Activated T-cell treated with anti-CD3 and anti-CD28 coated beads for 4 hours (primary cell): ENCODE results near the gene SLCO4A1.

ENCODE experiments used
- DNase-seq: peaks from one replicate; pipeline ENCODE4 v3.0.0-alpha.2; 2020

The SLCO4A1 gene

GRCh38 chr20:62638055-62638570, 4.2 kb upstream of the SLCO4A1 start:
- DNase-seq: no peak

GRCh38 chr20:62638679-62639406, 3.5 kb upstream of the SLCO4A1 start:
- DNase-seq: no peak

- no peak for DNase-seq
Measured at GRCh38 chr20:62639765-62640164, 2.5 kb upstream of the SLCO4A1 start.

GRCh38 chr20:62640870-62641269, 1.4 kb upstream of the SLCO4A1 start:
- no peak for DNase-seq

GRCh38 chr20:62641321-62642050, 817 bp upstream of the SLCO4A1 start:
- no peak for DNase-seq

GRCh38 chr20:62642666-62643520, 590 bp downstream of the SLCO4A1 start:
- peak; percentile 65 for DNase-seq

GRCh38 chr20:62643521-62644043, 1.3 kb downstream of the SLCO4A1 start:
- DNase-seq: no peak

- DNase-seq: no peak
Measured at GRCh38 chr20:62644044-62644795, 1.9 kb downstream of the SLCO4A1 start.

- no peak for DNase-seq
Measured at GRCh38 chr20:62644802-62645496, 2.6 kb downstream of the SLCO4A1 start.

GRCh38 chr20:62645613-62646012, 3.3 kb downstream of the SLCO4A1 start:
- no peak for DNase-seq

- DNase-seq: no peak
Measured at GRCh38 chr20:62646851-62647520, 4.7 kb downstream of the SLCO4A1 start.

GRCh38 chr20:62647521-62648317, 5.4 kb downstream of the SLCO4A1 start:
- no peak for DNase-seq

- no peak for DNase-seq
Measured at GRCh38 chr20:62648318-62648995, 6.2 kb downstream of the SLCO4A1 start.

GRCh38 chr20:62649140-62649539, 6.8 kb downstream of the SLCO4A1 start:
- DNase-seq: no peak

GRCh38 chr20:62650551-62651284, 8.4 kb downstream of the SLCO4A1 start:
- no peak for DNase-seq

- DNase-seq: peak; percentile 52
Measured at GRCh38 chr20:62651285-62652021, 9.2 kb downstream of the SLCO4A1 start.

GRCh38 chr20:62652041-62652893, 10.0 kb downstream of the SLCO4A1 start:
- DNase-seq: peak; percentile 44
